ENCODE measurements around the gene SMYD4.

SMYD4 gene

DNA sequence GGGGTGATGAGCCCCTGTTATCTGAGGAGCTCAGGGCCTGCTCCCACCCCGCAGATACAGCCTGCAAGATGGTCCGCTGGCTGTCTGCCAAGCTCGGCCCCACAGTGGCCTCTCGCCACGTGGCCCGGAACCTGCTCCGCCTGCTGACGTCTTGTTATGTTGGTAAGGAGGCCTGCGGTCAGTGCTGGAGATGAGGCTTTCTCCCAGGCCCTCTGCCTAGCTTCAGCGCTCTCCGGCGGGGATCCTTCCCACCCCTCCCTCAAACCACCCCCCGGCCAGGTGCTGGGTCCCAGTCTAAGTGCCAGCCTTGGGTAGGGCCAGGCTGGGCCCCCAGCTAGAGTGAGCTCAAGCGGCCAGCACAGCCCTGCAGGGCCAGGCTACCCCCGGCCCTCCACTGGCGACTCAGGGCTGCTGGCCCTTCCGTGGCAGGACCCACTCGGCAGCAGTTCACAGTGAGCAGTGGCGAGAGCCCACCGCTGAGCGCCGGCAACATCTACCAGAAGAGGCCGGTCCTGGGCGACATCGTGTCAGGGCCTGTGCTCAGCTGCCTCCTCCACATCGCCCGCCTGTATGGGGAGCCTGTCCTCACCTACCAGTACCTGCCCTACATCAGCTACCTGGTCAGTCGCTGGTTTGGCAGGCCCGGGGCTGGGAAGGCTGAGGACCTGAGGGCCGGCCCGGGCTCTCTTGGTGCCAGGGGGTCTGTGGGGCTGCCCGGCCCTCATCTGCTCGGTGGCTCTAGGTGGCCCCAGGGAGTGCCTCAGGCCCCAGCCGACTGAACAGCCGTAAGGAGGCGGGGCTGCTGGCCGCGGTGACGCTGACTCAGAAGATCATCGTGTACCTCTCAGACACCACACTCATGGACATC is 99.1 kb downstream of the SMYD4 start:
- no peak for DNase-seq (ENCODE audit: low spot score)

GRCh38 chr17:1729966-1730325 is 99.8 kb downstream of the SMYD4 start:
- DNase-seq (ENCODE audit: low spot score) = no peak

Measured in LoVo (cell line).